Psoas muscle (tissue), 8 donors: ENCODE measurements around the gene SLC49A4. TPM values are rescaled to one million over a fixed set of nuclear protein-coding genes. Genes with fewer than 3 reads are reported as not detected.
A peak's percentile ranks its signal among the peaks of the same experiment; 100 is the strongest.

Source experiments
- ATAC-seq, 4 donors: fragments of 200-7000 bp; cut with Tn5 transposase; one replicate each; pipeline ENCODE4 v1.9.1; 2020; ENCODE audit warnings: moderate library complexity in 3 of 4, mild to moderate bottlenecking in 2 of 4
- DNase-seq, 2 donors: peaks; one replicate each; pipeline ENCODE4 v3.0.0-alpha.2; 2020
- H3K27ac ChIP-seq: fragments of 200-600 bp; one replicate; pipeline ENCODE4 v1.8.0; 2022
- H3K27me3 ChIP-seq, 3 donors: fragments of 200-600 bp in 1 of 3; one replicate each; pipeline versions ENCODE4 v1.6.1 to v1.8.0; 2013 to 2022; ENCODE audit warnings: low read length in 2 of 3, mild to moderate bottlenecking in 2 of 3, moderate library complexity in 1 of 3; ENCODE audit not compliant: insufficient read depth in 3 of 3
- H3K36me3 ChIP-seq, 2 donors: fragments of 200-600 bp in 1 of 2; one replicate each; pipeline versions ENCODE4 v1.6.1 to v1.8.0; 2013 to 2022; ENCODE audit warnings: low read depth in 1 of 2, mild to moderate bottlenecking in 1 of 2, moderate library complexity in 1 of 2; ENCODE audit not compliant: insufficient read depth in 1 of 2
- H3K4me1 ChIP-seq: fragments of 200-600 bp; one replicate; pipeline ENCODE4 v1.8.0; 2022
- H3K4me3 ChIP-seq: fragments of 200-600 bp; one replicate; pipeline ENCODE4 v1.8.0; 2022; ENCODE audit warnings: mild to moderate bottlenecking
- H3K9me3 ChIP-seq: fragments of 200-600 bp; one replicate; pipeline ENCODE4 v1.8.0; 2022
- WGBS, 3 donors: extraction: QIAGEN DNeasy Blood & Tissue Kit; methylation state at CpG; one replicate each; pipeline versions ENCODE4 v1.1.6 to v1.1.7; 2013; 5-methylcytosine and 5-hydroxymethylcytosine counted together
- intact Hi-C, 2 donors: fragments of 100-400 bp; cut with DNase I; formaldehyde crosslinking; loops; one replicate each; pipeline versions ENCODE4 v1.11.0 to v1.14.2; 2022
- polyA plus RNA-seq, 3 donors: library from polyadenylated mRNA; stranded (reverse); fragments of 200-250 nt; gene quantifications; one replicate each; pipeline ENCODE4 v1.2.3, GENCODE V29; 2013
- total RNA-seq, 4 donors: library from RNA; stranded (reverse); fragmentation: NEBNext Ultra II Directional in 2 of 4; extraction: Animal tissue kit (Norgen Biotek cat#: 25700) in 2 of 4; gene quantifications; one replicate each; pipeline versions ENCODE4 v1.2.1 to v1.2.4, GENCODE V29; 2021 to 2023
- TF ChIP-seq, protein P1 (sequence below): fragments of 200-600 bp; IDR thresholded peaks from one replicate; pipeline ENCODE4 v1.8.0; 2022; ENCODE audit warnings: antibody characterized with exemption
- donor health status: healthy with polysubstance abuse.
- donor health status: DM: no; HTN: no; CAD: no; lungs with moderate emphysema.
- donor health status: Bipolar disorder and iron deficiency.
- donor health status: healthy.
- donor health status: DM: yes; HTN: yes; CAD: no.
- donor health status: DM: no; HTN: no; CAD: no.
- donor health status: DM: no; HTN: no; CAD: no.
- donor health status: DM: yes; HTN: yes; CAD: no.

Gene SLC49A4
- total and polyA plus RNA-seq, 7 donors: 12.5 to 44.2 (median 21.8) TPM

DNA sequence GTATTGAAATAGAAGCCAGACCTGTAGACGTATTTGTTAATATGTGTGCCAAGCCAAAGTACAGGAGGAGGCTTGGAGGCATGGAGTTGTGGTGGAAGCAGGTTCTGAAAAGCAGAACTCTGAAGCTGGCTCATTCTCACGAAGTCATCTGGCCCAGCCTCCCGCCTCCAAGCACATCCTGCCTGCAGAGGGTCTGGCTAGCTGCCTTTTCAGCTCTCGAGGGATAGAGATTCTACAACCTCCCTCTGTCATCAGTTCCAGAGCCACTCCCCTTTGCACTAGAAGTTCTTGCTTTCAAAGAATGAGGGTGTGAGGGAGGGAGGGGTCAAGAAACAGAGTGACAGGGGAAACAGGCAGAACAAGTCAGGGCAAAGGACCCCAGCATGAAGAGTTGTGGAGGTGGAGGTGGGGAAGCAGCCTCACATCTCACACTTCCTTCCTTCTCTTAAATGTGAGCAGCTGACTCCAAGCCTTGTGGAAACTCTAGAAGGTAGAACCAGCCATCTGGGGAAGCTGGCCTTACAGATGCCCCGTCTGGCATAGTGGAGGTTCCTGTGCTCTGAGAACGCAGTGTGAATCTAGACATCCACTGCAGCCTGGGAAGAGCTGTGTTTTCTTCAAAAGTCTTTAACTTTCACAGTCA, 95.3 kb downstream of the SLC49A4 start:
- no peaks in the 10 kb centered on the region for H3K9me3 ChIP-seq
- peaks cover 41% of the 10 kb centered on the region for H3K4me1 ChIP-seq
- intact Hi-C loops: no loop called here
- WGBS, 3 donors: 4 to 14% (median 4%) methylated on average over 5 to 6 of the region's 6 CpGs
- peaks cover 0 to 20% of the 10 kb centered on the region in 2 donors for H3K36me3 ChIP-seq
- H3K27ac ChIP-seq: peak overlapping the region; percentile 10
- H3K4me3 ChIP-seq: no peak overlapping the region
- peak; percentile 49 to 82 for DNase-seq
- no peaks in the 10 kb centered on the region for H3K27me3 ChIP-seq
- ATAC-seq: peak; percentile 29 to 71 (median 58)
- TF ChIP-seq, protein P1, sequence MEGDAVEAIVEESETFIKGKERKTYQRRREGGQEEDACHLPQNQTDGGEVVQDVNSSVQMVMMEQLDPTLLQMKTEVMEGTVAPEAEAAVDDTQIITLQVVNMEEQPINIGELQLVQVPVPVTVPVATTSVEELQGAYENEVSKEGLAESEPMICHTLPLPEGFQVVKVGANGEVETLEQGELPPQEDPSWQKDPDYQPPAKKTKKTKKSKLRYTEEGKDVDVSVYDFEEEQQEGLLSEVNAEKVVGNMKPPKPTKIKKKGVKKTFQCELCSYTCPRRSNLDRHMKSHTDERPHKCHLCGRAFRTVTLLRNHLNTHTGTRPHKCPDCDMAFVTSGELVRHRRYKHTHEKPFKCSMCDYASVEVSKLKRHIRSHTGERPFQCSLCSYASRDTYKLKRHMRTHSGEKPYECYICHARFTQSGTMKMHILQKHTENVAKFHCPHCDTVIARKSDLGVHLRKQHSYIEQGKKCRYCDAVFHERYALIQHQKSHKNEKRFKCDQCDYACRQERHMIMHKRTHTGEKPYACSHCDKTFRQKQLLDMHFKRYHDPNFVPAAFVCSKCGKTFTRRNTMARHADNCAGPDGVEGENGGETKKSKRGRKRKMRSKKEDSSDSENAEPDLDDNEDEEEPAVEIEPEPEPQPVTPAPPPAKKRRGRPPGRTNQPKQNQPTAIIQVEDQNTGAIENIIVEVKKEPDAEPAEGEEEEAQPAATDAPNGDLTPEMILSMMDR: no peak

DNA sequence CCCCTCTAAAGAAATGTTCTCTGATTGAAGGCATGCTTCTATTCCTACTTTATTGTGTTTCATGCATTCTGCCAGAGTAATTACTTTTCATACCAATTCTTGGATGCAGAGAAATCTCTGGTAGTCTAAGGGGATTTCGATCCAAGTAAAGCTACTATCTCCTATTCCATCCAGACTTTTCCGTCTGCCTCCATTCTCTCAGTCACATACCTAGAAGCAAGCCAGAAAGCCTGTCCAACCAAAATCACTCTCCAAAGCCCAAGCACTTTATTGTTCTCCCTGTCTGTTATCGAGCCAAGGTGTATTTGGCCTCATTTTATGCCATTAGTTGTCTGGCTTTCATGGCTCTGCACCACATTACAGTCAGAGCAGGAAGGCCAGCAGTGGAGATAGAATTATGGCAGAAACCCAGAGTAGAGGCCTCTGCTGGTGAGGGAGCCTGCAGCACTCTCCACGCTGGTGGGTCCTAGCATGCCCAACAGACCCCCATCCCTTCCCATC, 95.9 kb downstream of the SLC49A4 start:
- Histone ChIP-seq H3K36me3 (peaks cover 0 to 14% of the 10 kb centered on the region in 2 donors), H3K4me1 (peaks cover 41% of the 10 kb centered on the region), H3K9me3 (no peaks in the 10 kb centered on the region), H3K4me3 (no peak overlapping the region), H3K27me3 (no peaks in the 10 kb centered on the region), H3K27ac (no peak overlapping the region)
- 41 to 63% (median 44%) methylated on average over 4 of the region's 4 CpGs for WGBS, 3 donors
- DNase-seq (no peak), ATAC-seq (no peak)
- TF ChIP-seq, protein P1: no peak
- intact Hi-C loops: no loop called here

DNA sequence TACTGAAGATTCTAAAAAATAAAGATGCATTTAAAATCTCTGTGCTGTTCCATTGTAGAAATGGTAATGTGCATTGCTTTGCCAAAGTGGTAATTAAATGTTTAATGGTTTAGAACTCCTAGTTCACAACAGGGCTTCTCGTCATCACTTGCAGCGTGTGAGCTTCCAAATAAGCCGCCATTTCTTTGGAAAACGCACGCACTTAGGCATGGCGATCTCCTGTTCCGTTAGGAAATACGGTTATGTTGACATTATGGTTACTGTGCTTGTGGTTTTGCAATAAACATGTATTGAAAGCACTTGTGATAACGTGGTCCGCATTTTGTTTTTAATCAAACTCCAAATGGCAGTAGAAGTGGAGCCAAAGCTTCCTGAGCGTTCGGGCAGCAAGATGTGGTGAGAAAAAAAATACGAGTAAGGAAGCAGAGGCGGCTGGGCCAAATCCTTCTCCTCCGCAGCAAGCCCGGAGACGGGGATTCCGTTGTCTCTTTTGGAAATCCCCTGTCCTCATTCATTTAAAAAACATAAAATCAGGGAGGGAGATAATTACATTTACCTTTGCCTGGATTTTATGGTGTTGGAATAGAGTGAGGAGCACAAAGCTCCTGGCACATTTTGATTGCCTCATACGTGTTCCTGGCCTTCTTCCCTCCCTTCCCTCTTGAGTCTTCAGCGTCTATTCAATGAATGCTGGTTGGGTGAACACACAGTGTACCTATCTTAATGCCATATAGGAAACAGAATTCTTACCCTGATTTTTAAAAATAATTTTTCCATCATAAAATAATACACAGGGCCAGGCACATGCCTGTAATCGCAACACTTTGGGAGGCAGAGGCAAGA, 97.5 kb downstream of the SLC49A4 start:
- WGBS, 3 donors: 81 to 92% (median 87%) methylated on average over 21 of the region's 21 CpGs
- DNase-seq (no peak), ATAC-seq (peak in 2 of 4 donors; percentile 42 to 64)
- H3K36me3 ChIP-seq: no peaks in the 10 kb centered on the region
- no peaks in the 10 kb centered on the region for H3K9me3 ChIP-seq
- TF ChIP-seq, protein P1: no peak
- no peak overlapping the region for H3K4me3 ChIP-seq
- H3K4me1 ChIP-seq: peaks cover 41% of the 10 kb centered on the region
- peak overlapping the region; percentile 70 for H3K27ac ChIP-seq
- no peaks in the 10 kb centered on the region for H3K27me3 ChIP-seq
- intact Hi-C loops: no loop called here

DNA sequence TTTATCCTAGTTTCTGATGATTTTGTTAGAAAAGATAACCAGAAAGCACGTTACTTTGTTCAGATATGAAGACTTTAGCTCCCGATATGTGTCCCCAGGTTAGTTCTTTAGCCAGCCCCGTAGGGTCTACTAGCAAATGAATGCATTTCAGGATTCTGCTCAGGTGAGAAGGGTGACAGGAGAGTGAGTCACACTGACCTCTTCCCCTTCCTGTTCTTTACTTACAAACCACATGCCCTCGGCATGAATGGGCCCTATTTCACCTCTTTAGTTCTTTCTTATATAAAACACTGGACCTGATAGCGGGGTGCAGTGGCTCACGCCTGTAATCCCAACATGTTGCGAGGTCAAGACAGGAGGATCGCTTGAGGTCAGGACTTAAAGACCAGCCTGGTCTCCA, 98.4 kb downstream of the SLC49A4 start:
- 87 to 89% (median 88%) methylated on average over 8 of the region's 8 CpGs for WGBS, 3 donors
- no peaks in the 10 kb centered on the region for H3K9me3 ChIP-seq
- H3K27me3 ChIP-seq: no peaks in the 10 kb centered on the region
- H3K27ac ChIP-seq: peak overlapping the region; percentile 70
- no peak for DNase-seq
- H3K4me1 ChIP-seq: peaks cover 41% of the 10 kb centered on the region
- intact Hi-C loops: no loop called here
- TF ChIP-seq, protein P1: no peak
- no peaks in the 10 kb centered on the region for H3K36me3 ChIP-seq
- ATAC-seq: peak in 2 of 4 donors; percentile 12 to 18
- H3K4me3 ChIP-seq: peak overlapping the region; percentile 12
